IMR-90 (cell line): ENCODE results near the gene MOSPD3. TPM values are rescaled to one million over a fixed set of nuclear protein-coding genes. Genes with fewer than 3 reads are reported as not detected.

Experiments used
- ATAC-seq: fragments of 200-7000 bp; cut with Tn5 transposase; 2 replicates; pipeline ENCODE4 v1.9.1; 2020; ENCODE audit warnings: low read depth, mild to moderate bottlenecking, moderate library complexity
- BruUV-seq: library from RNA; stranded (reverse); fragments of 400-500 nt; replicated peaks from 2 replicates; lab custom pipeline; 2021; lab: Mats Ljungman, UMichigan
- CTCF ChIA-PET: fragments of 300-600 bp; formaldehyde crosslinking; extraction: SDS; loops from one replicate; lab custom pipeline; 2021; ENCODE audit warnings: antibody characterized with exemption; lab: Yijun Ruan, JAX
- POLR2A ChIA-PET: fragments of 300-600 bp; sonication (Branson Sonifier 250); formaldehyde crosslinking; loops from one replicate; lab custom pipeline; 2022; ENCODE audit warnings: antibody characterized with exemption; ENCODE audit not compliant: unreplicated experiment; lab: Charles Lee
- DNase-seq: peaks from one replicate; pipeline ENCODE4 v3.0.0; 2013
- H2AFZ ChIP-seq: replicated peaks from 2 replicates; pipeline ENCODE3; 2013; ENCODE audit warnings: low read length, mild to moderate bottlenecking; ENCODE audit not compliant: poor library complexity
- H2AK5ac ChIP-seq: 2 replicates; pipeline ENCODE4 v1.6.1; 2013; ENCODE audit warnings: low read depth, low read length, inconsistent platforms
- H2AK9ac ChIP-seq: replicated peaks from 2 replicates; pipeline ENCODE3; 2013; ENCODE audit warnings: mild to moderate bottlenecking, low read depth, low read length, moderate library complexity; ENCODE audit not compliant: poor library complexity
- H2BK120ac ChIP-seq: 2 replicates; pipeline ENCODE4 v1.6.1; 2013; ENCODE audit warnings: low read depth, low read length, inconsistent platforms
- H2BK15ac ChIP-seq: 3 replicates; pipeline ENCODE4 v1.6.1; 2013; ENCODE audit warnings: low read depth, low read length, inconsistent platforms
- H2BK20ac ChIP-seq: 2 replicates; pipeline ENCODE4 v1.6.1; 2013; ENCODE audit warnings: low read depth, mild to moderate bottlenecking, inconsistent platforms, low read length, moderate library complexity
- H2BK5ac ChIP-seq: 2 replicates; pipeline ENCODE4 v1.6.1; 2013; ENCODE audit warnings: mild to moderate bottlenecking, low read depth, low read length, inconsistent platforms; ENCODE audit not compliant: poor library complexity, severe bottlenecking
- H3K14ac ChIP-seq: replicated peaks from 2 replicates; pipeline ENCODE4 v1.6.1; 2013; ENCODE audit warnings: low read depth, low read length, inconsistent platforms
- H3K18ac ChIP-seq: 2 replicates; pipeline ENCODE4 v1.6.1; 2013; ENCODE audit warnings: low read depth, low read length, control low read depth
- H3K23ac ChIP-seq: 2 replicates; pipeline ENCODE4 v1.6.1; 2013; ENCODE audit warnings: low read depth, low read length, inconsistent platforms
- H3K27ac ChIP-seq: 2 replicates; pipeline ENCODE4 v1.5.1; 2013; ENCODE audit warnings: mild to moderate bottlenecking, control low read depth, low read length; ENCODE audit not compliant: insufficient read depth
- H3K27me3 ChIP-seq: 2 replicates; pipeline ENCODE4 v1.6.1; 2013; ENCODE audit warnings: low read length; ENCODE audit not compliant: control insufficient read depth, insufficient read depth
- H3K36me3 ChIP-seq: 2 replicates; pipeline ENCODE4 v1.6.1; 2013; ENCODE audit warnings: low read length, mixed read lengths; ENCODE audit not compliant: control insufficient read depth, insufficient read depth
- H3K4ac ChIP-seq: 2 replicates; pipeline ENCODE4 v1.6.1; 2013; ENCODE audit warnings: low read depth, low read length, inconsistent platforms
- H3K4me1 ChIP-seq: 2 replicates; pipeline ENCODE4 v1.6.1; 2013; ENCODE audit warnings: low read length, mixed read lengths; ENCODE audit not compliant: control insufficient read depth, insufficient read depth
- H3K4me2 ChIP-seq: 2 replicates; pipeline ENCODE4 v1.6.1; 2013; ENCODE audit warnings: low read depth, mild to moderate bottlenecking, control low read depth, low read length, moderate library complexity
- H3K4me3 ChIP-seq: 2 replicates; pipeline ENCODE4 v1.5.1; 2013; ENCODE audit warnings: low read depth, mild to moderate bottlenecking, control low read depth, low read length, moderate library complexity; ENCODE audit not compliant: insufficient read depth
- H3K56ac ChIP-seq: 2 replicates; pipeline ENCODE4 v1.6.1; 2013; ENCODE audit warnings: low read length, inconsistent platforms; ENCODE audit not compliant: insufficient read depth; ENCODE audit errors: extremely low read depth
- H3K79me1 ChIP-seq, 2 experiments: 2 replicates each; pipeline ENCODE4 v1.6.1; 2013; ENCODE audit warnings: low read length in 2 of 2, inconsistent platforms in 1 of 2, low read depth in 1 of 2
- H3K9ac ChIP-seq: 2 replicates; pipeline ENCODE4 v1.6.1; 2013; ENCODE audit warnings: low read depth, low read length, control low read depth
- H3K9me1 ChIP-seq: 2 replicates; pipeline ENCODE4 v1.6.1; 2013; ENCODE audit warnings: low read length, inconsistent platforms; ENCODE audit not compliant: insufficient read depth
- H3K9me3 ChIP-seq: 2 replicates; pipeline ENCODE4 v1.6.1; 2013; ENCODE audit warnings: low read length; ENCODE audit not compliant: control insufficient read depth, insufficient read depth
- H4K20me1 ChIP-seq: 2 replicates; pipeline ENCODE4 v1.6.1; 2013; ENCODE audit warnings: low read length, inconsistent platforms; ENCODE audit not compliant: insufficient read depth
- H4K5ac ChIP-seq: 2 replicates; pipeline ENCODE4 v1.6.1; 2013; ENCODE audit warnings: mild to moderate bottlenecking, low read depth, low read length, control low read depth
- H4K8ac ChIP-seq, 2 experiments: 2 replicates each; pipeline ENCODE4 v1.6.1; 2013; ENCODE audit warnings: low read depth in 2 of 2, low read length in 2 of 2, control low read depth in 1 of 2, inconsistent platforms in 1 of 2
- H4K91ac ChIP-seq: 2 replicates; pipeline ENCODE4 v1.6.1; 2013; ENCODE audit warnings: low read depth, low read length, inconsistent platforms; ENCODE audit not compliant: insufficient read depth
- BHLHE40 ChIP-seq: fragments of 150-350 bp; IDR thresholded peaks from 2 replicates; pipeline ENCODE4 v1.6.1; 2016; ENCODE audit warnings: mild to moderate bottlenecking, low read depth, low read length
- CEBPB ChIP-seq: IDR thresholded peaks from 2 replicates; pipeline ENCODE4 v1.6.1; 2012; ENCODE audit warnings: low read depth, low read length, improper control_type of control experiment
- CHD1 ChIP-seq: IDR thresholded peaks from 2 replicates; pipeline ENCODE4 v1.6.1; 2012; ENCODE audit warnings: low read depth, low read length, improper control_type of control experiment
- FOS ChIP-seq: fragments of 150-350 bp; IDR thresholded peaks from 2 replicates; pipeline ENCODE4 v1.6.1; 2016; ENCODE audit warnings: low read depth, low read length
- MAFK ChIP-seq: IDR thresholded peaks from 2 replicates; pipeline ENCODE4 v1.6.1; 2012; ENCODE audit warnings: low read depth, low read length, improper control_type of control experiment
- MAZ ChIP-seq: IDR thresholded peaks from 2 replicates; pipeline ENCODE4 v1.6.1; 2012; ENCODE audit warnings: low read depth, mild to moderate bottlenecking, low read length, improper control_type of control experiment, moderate library complexity, borderline replicate concordance
- MXI1 ChIP-seq: IDR thresholded peaks from 2 replicates; pipeline ENCODE4 v1.6.1; 2012; ENCODE audit warnings: low read depth, mild to moderate bottlenecking, low read length, moderate library complexity, borderline replicate concordance
- NFE2L2 ChIP-seq: fragments of 150-350 bp; IDR thresholded peaks from 2 replicates; pipeline ENCODE4 v1.6.1; 2016; ENCODE audit warnings: low read depth, mild to moderate bottlenecking, low read length
- POLR2A ChIP-seq: IDR thresholded peaks from 2 replicates; pipeline ENCODE4 v1.6.1; 2012; ENCODE audit warnings: mild to moderate bottlenecking, low read depth, low read length
- RAD21 ChIP-seq: IDR thresholded peaks from 2 replicates; pipeline ENCODE4 v1.6.1; 2012; ENCODE audit warnings: low read length, improper control_type of control experiment
- RCOR1 ChIP-seq: IDR thresholded peaks from 2 replicates; pipeline ENCODE4 v1.6.1; 2012; ENCODE audit warnings: mild to moderate bottlenecking, low read length, improper control_type of control experiment; ENCODE audit not compliant: insufficient replicate concordance
- RFX5 ChIP-seq: IDR thresholded peaks from 2 replicates; pipeline ENCODE4 v1.8.0; 2012; ENCODE audit warnings: low read depth, mild to moderate bottlenecking, low read length, moderate library complexity
- WGBS, 2 experiments: methylation state at CpG; one replicate each; pipeline versions ENCODE4 v1.1.5 to v1.1.7; 2013; ENCODE audit warnings: missing lambda C conversion rate in 2 of 2; ENCODE audit not compliant: insufficient read length in 1 of 2; ENCODE audit errors: extremely low coverage in 2 of 2; 5-methylcytosine and 5-hydroxymethylcytosine counted together
- dilution Hi-C: fragments of 300-500 bp; cut with HindIII; formaldehyde crosslinking; loops from one replicate; pipeline ENCODE4 v1.14.3; 2018; ENCODE audit warnings: low sequenced_read_pairs; ENCODE audit not compliant: unreplicated experiment
- in situ Hi-C: fragments of 300-500 bp; cut with MboI; formaldehyde crosslinking; loops from 3 replicates; pipeline ENCODE4 v1.14.3; 2019; ENCODE audit warnings: low sequenced_read_pairs, inconsistent platforms, mixed read lengths
- intact Hi-C: fragments of 100-400 bp; cut with micrococcal nuclease; formaldehyde crosslinking; loops from 2 replicates; pipeline ENCODE4 v1.10.0; 2022
- polyA plus RNA-seq, 3 experiments: library from polyadenylated mRNA; depleted of rRNA; stranded (reverse); fragments of >200 nt; gene quantifications; 2 replicates each; pipeline ENCODE4 v1.2.3, GENCODE V29; 2012; ENCODE audit warnings: low replicate concordance in 1 of 3
- total RNA-seq: library from RNA; depleted of rRNA; stranded (reverse); fragments of >200 nt; gene quantifications from 2 replicates; pipeline ENCODE4 v1.2.3, GENCODE V29; 2012
- TF ChIP-seq, protein P1 (sequence below): fragments of 150-350 bp; IDR thresholded peaks from 2 replicates; pipeline ENCODE4 v1.6.1; 2017; ENCODE audit warnings: mild to moderate bottlenecking, antibody characterized with exemption, low read length, low read depth
- TF ChIP-seq, protein P2 (sequence below): fragments of 150-350 bp; IDR thresholded peaks from 2 replicates; pipeline ENCODE4 v1.6.1; 2016; ENCODE audit warnings: low read depth, mild to moderate bottlenecking, low read length, moderate library complexity, borderline replicate concordance
- TF ChIP-seq, protein P3 (sequence below): conservative IDR thresholded peaks from 2 replicates; pipeline ENCODE4 v1.5.1; 2012; ENCODE audit warnings: mild to moderate bottlenecking, low read depth, low read length, improper control_type of control experiment

Gene MOSPD3
- total and polyA plus RNA-seq, 2 of the 4 experiments (the other 2 are of a cell fraction), result 2.3 to 30.0 TPM

DNA sequence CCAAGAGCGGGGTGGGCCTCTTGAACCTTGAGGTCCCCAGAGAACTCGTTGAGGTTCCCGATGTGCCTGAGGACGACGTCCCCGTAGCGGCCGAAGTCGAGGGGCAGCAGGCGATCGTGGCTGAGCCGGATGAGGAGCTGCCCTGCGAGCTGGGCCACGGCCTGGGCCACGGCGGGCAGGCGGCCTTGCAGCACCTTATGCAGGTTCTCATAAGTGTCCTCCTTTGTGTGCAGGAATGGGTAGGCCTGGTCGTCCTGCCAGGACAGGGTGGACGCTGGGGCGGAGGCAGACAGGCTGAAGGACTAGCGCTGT lies 14.9 kb downstream of the MOSPD3 start:
- Histone ChIP-seq H3K9me3 (no peaks in the 10 kb centered on the region), H4K5ac (no peak overlapping the region), H3K9me1 (peaks cover 7% of the 10 kb centered on the region; the same call in 1 of the 2 replicates), H4K91ac (peak overlapping the region; percentile 21; the same call in 1 of the 2 replicates), H2BK120ac (no peak overlapping the region), H3K56ac (no peak overlapping the region), H3K4me1 (no peaks in the 10 kb centered on the region), H2BK15ac (no peak overlapping the region), H3K79me1 (no peaks in the 10 kb centered on the region), H4K8ac (no peak overlapping the region), H2BK20ac (no peak overlapping the region), H3K36me3 (no peaks in the 10 kb centered on the region), H2BK5ac (no peak overlapping the region), H2AK5ac (peak overlapping the region; percentile 11; the same call in 1 of the 2 replicates), H3K18ac (no peak overlapping the region), H3K27me3 (peaks cover 6% of the 10 kb centered on the region; the same call in 1 of the 2 replicates), H3K9ac (no peak overlapping the region), H3K4me2 (no peak overlapping the region), H2AFZ (peak overlapping the region; percentile 89), H4K20me1 (no peaks in the 10 kb centered on the region), H3K4ac (no peak overlapping the region), H3K14ac (no peak overlapping the region), H3K27ac (no peak overlapping the region), H3K23ac (no peak overlapping the region), H2AK9ac (peak overlapping the region; percentile 89), H3K4me3 (no peak overlapping the region)
- ChIA-PET CTCF (no interaction called here), POLR2A (no interaction called here)
- dilution Hi-C loops (no loop called here), intact Hi-C loops (no loop called here), in situ Hi-C loops (no loop called here)
- no peak for TF ChIP-seq MAFK
- no peak for TF ChIP-seq MXI1
- no peak for TF ChIP-seq MAZ
- no peak for TF ChIP-seq BHLHE40
- no peak for TF ChIP-seq FOS
- TF ChIP-seq, protein P1, sequence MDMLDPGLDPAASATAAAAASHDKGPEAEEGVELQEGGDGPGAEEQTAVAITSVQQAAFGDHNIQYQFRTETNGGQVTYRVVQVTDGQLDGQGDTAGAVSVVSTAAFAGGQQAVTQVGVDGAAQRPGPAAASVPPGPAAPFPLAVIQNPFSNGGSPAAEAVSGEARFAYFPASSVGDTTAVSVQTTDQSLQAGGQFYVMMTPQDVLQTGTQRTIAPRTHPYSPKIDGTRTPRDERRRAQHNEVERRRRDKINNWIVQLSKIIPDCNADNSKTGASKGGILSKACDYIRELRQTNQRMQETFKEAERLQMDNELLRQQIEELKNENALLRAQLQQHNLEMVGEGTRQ, result no peak
- TF ChIP-seq, protein P2, sequence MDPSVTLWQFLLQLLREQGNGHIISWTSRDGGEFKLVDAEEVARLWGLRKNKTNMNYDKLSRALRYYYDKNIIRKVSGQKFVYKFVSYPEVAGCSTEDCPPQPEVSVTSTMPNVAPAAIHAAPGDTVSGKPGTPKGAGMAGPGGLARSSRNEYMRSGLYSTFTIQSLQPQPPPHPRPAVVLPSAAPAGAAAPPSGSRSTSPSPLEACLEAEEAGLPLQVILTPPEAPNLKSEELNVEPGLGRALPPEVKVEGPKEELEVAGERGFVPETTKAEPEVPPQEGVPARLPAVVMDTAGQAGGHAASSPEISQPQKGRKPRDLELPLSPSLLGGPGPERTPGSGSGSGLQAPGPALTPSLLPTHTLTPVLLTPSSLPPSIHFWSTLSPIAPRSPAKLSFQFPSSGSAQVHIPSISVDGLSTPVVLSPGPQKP, result no peak
- no peak for TF ChIP-seq RCOR1
- TF ChIP-seq CEBPB, result no peak
- TF ChIP-seq NFE2L2, result no peak
- TF ChIP-seq CHD1, result no peak
- no peak for TF ChIP-seq RFX5
- TF ChIP-seq, protein P3, sequence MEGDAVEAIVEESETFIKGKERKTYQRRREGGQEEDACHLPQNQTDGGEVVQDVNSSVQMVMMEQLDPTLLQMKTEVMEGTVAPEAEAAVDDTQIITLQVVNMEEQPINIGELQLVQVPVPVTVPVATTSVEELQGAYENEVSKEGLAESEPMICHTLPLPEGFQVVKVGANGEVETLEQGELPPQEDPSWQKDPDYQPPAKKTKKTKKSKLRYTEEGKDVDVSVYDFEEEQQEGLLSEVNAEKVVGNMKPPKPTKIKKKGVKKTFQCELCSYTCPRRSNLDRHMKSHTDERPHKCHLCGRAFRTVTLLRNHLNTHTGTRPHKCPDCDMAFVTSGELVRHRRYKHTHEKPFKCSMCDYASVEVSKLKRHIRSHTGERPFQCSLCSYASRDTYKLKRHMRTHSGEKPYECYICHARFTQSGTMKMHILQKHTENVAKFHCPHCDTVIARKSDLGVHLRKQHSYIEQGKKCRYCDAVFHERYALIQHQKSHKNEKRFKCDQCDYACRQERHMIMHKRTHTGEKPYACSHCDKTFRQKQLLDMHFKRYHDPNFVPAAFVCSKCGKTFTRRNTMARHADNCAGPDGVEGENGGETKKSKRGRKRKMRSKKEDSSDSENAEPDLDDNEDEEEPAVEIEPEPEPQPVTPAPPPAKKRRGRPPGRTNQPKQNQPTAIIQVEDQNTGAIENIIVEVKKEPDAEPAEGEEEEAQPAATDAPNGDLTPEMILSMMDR, result no peak
- TF ChIP-seq RAD21, result no peak
- TF ChIP-seq POLR2A, result no peak
- no TSS peak for BruUV-seq
- DNase-seq (no peak), ATAC-seq (no peak)
- WGBS, 2 experiments, result 92% methylated on average over 8 of the region's 21 CpGs; no CpG with 5 or more reads in 1 of the 2 experiments
